ENCODE results near the gene GNG7. TPM values are rescaled to one million over a fixed set of nuclear protein-coding genes. Genes with fewer than 3 reads are reported as not detected.

GNG7 gene
- total RNA-seq, 1 donor = 5.1 TPM

- no peak for DNase-seq (ENCODE audit: low read depth in 2 of 3, low spot score in 2 of 3)
Observed at GRCh38 chr19:2726904-2727639, 24.6 kb upstream of the GNG7 start.

DNA sequence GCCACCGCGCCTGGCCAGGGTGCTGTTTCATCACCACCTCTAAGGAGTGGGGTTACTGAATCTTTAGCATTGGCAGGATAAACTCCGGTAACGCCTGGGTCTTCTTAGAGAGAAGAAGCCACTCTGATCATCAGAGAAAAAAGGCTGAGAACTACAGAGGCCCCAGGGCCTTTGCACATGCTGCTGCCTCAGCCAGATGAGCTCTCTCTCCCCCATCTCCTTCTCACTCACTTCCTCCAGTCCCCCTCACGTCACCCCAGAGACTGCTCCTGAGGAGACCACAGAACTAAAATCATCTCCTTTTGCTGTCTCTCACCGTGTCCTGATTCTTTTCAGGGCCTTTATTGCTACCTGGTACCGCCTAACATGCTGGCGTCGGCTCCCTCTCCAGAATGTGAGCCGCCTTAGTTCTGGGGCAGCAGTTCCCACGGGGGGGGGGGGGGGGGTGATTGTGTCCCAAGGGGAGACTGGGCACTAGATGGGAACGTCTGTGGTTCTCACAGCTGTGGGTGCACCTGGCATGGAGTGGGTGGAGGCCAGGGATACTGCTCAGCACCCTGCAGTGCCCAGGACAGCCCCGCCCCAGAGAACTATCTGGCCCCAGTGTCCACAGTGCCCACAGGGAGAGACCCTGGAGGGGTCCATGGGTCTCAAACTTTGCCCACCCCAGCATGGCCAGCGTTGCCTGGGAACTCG lies 23.8 kb upstream of the GNG7 start:
- no peak for DNase-seq (ENCODE audit: low read depth in 2 of 3, low spot score in 2 of 3)

GRCh38 chr19:2724148-2724557 lies 21.7 kb upstream of the GNG7 start:
- DNase-seq (ENCODE audit: low read depth in 2 of 3, low spot score in 2 of 3) = no peak

GRCh38 chr19:2723747-2724146 lies 21.3 kb upstream of the GNG7 start:
- DNase-seq (ENCODE audit: low read depth in 2 of 3, low spot score in 2 of 3) = no peak

GRCh38 chr19:2723345-2723715 lies 20.8 kb upstream of the GNG7 start:
- no peak for DNase-seq (ENCODE audit: low read depth in 2 of 3, low spot score in 2 of 3)

GRCh38 chr19:2722541-2723344 lies 20.2 kb upstream of the GNG7 start:
- no peak for DNase-seq (ENCODE audit: low read depth in 2 of 3, low spot score in 2 of 3)

- no peak for DNase-seq (ENCODE audit: low read depth in 2 of 3, low spot score in 2 of 3)
Observed at GRCh38 chr19:2721570-2722540, 19.4 kb upstream of the GNG7 start.

GRCh38 chr19:2720777-2721569 lies 18.5 kb upstream of the GNG7 start, which contains the start of gene DIRAS1:
DIRAS1 (minus strand) TSS chr19:2721372; CDS start chr19:2717806, 3,566 bp downstream.
- no peak for DNase-seq (ENCODE audit: low read depth in 2 of 3, low spot score in 2 of 3)

DNA sequence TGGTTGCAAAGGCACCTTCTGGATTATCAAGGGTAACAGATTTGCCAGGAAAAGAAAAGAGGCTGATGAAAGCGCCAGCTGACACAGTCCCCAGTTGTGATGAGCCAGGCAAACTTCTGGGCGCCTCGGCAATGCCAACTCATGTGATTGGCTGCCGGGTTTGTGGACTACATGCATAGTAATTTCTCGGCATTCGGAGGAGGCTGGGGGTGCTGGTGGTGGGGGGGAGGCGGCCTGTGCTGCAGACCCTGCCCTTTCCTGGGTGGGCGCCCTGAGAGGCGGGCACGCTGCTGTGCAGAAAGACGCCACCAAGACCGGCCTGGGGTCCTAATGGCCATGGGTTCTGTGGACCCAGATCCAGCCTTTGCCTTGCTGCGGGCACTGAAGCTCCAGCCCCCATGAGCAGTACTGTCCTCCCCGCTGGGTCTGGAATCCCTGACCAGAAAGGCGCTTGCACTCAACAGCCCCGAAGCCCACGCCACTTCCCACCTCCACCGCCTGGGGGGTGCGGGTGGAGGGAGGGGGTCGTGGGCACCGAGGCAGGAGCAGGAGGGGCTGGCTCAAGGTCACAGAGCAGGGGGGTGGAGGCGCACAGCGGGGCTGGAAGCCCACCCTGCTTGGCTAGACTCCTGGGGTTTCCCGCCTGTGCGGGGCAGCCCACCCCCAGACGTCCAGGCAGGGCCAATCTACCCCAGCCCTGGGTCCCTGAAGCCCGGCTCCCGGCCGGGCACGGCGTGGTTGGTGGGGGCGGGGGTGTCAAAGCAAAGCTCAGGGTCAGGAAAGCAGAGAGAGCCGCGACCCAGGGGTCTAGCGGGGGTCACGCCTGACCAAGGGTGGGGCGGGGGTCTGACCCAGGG lies 17.7 kb upstream of the GNG7 start:
- DNase-seq (ENCODE audit: low read depth in 2 of 3, low spot score in 2 of 3) = peak in 1 of 3 donors; percentile 35

- DNase-seq (ENCODE audit: low read depth in 2 of 3, low spot score in 2 of 3) = no peak
Observed at GRCh38 chr19:2719232-2719735, 16.8 kb upstream of the GNG7 start.

GRCh38 chr19:2717638-2718541 lies 15.4 kb upstream of the GNG7 start:
- DNase-seq (ENCODE audit: low read depth in 2 of 3, low spot score in 2 of 3) = no peak

- DNase-seq (ENCODE audit: low read depth in 2 of 3, low spot score in 2 of 3) = no peak
Observed at GRCh38 chr19:2716722-2717637, 14.5 kb upstream of the GNG7 start.

DNA sequence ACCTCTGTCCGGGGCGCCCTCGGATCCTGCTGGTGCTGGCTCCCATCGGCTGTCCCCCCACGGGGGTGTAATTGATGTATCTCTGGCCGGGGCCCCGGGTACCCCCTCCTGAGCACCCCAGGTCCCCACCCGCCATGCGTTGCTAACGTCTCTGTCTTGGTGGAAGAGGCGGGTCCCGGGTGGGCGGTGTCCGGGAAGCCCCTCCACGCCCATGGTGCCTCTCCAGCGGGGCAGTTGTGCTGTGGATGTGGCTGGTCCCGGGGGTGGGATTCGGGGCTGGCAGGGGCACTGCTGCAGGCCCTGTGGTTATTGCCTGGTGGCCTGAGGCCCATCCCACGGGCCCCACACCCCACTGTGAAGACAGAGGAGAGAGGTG lies 13.8 kb upstream of the GNG7 start:
- no peak for DNase-seq (ENCODE audit: low read depth in 2 of 3, low spot score in 2 of 3)

DNA sequence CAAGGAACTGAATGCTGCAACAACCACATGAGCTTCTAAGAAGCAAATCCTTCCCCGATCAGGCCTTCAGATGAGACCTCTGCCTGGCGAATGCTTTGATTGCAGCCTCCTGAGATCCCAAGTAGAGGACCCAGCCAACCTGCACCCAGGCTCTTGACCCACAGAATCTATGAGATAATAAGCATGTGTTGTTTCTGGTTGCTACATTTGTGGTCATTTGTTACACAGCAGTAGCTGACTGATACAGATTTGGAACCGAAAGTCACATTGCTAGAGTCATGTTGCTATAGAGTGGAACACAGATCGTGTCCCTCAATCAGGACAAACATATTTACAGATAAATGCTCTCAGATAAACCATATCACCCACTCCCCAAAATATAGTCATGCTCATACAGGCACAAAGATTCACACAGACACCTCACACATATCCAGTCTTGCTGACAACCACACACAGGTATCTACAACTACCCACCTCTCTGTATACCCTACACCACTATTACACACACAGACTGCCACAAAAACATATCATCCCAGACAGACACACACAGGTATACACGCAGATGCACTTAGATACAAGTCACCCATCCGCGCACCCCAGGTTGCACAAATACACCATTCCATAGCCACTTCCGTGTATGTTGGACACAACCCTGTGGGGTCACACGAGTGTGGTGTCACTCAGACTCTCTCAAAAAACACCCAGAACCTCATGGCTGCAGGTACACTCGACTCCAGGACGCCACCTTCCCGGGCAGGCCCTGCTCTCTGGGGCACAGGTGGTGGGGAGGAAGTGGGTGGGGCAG lies 13.2 kb upstream of the GNG7 start:
- no peak for DNase-seq (ENCODE audit: low read depth in 2 of 3, low spot score in 2 of 3)

- DNase-seq (ENCODE audit: low read depth in 2 of 3, low spot score in 2 of 3) = no peak
Observed at GRCh38 chr19:2714531-2715269, 12.2 kb upstream of the GNG7 start.
